Ishikawa (cell line): ENCODE data around the gene SLC15A1.

Source experiments
- CREB1 ChIP-seq: IDR thresholded peaks from 2 replicates; pipeline ENCODE4 v1.6.1; 2012; ENCODE audit warnings: low read depth
- EGR1 ChIP-seq: IDR thresholded peaks from 2 replicates; pipeline ENCODE4 v1.6.1; 2012
- MAX ChIP-seq: IDR thresholded peaks from 2 replicates; pipeline ENCODE4 v1.6.1; 2012
- REST ChIP-seq: IDR thresholded peaks from 2 replicates; pipeline ENCODE4 v1.6.1; 2012; ENCODE audit warnings: low read depth, mild to moderate bottlenecking
- TAF1 ChIP-seq: IDR thresholded peaks from 2 replicates; pipeline ENCODE4 v1.6.1; 2012; ENCODE audit warnings: low read depth, mild to moderate bottlenecking
- YY1 ChIP-seq: IDR thresholded peaks from 2 replicates; pipeline ENCODE4 v1.6.1; 2012; ENCODE audit warnings: low read depth

- TF ChIP-seq TAF1 (no peak), REST (no peak), MAX (no peak), CREB1 (no peak), EGR1 (no peak), YY1 (no peak)
Measured at GRCh38 chr13:98782654-98783053, 30.2 kb upstream of the SLC15A1 start.
